Liver (tissue), 9 donors: ENCODE measurements around the gene MCEMP1. TPM values are rescaled to one million over a fixed set of nuclear protein-coding genes. Genes with fewer than 3 reads are reported as not detected.

Source experiments
- DNase-seq: peaks from one replicate; pipeline ENCODE4 v3.0.0-alpha.2; 2017; ENCODE audit warnings: low spot score
- H3K27ac ChIP-seq, 2 donors: one replicate each; pipeline ENCODE4 v1.7.0; 2013; ENCODE audit warnings: inconsistent platforms in 2 of 2, low read length in 2 of 2, control low read depth in 1 of 2, low read depth in 1 of 2, mild to moderate bottlenecking in 1 of 2
- H3K27me3 ChIP-seq, 4 donors: one replicate each; pipeline versions ENCODE4 v1.6.1 to v1.7.0; 2013; ENCODE audit warnings: low read length in 3 of 4, inconsistent platforms in 1 of 4, mild to moderate bottlenecking in 1 of 4, moderate library complexity in 1 of 4; ENCODE audit not compliant: control insufficient read depth in 4 of 4, insufficient read depth in 4 of 4
- H3K36me3 ChIP-seq, 4 donors: one replicate each; pipeline versions ENCODE4 v1.6.1 to v1.7.0; 2013; ENCODE audit warnings: low read length in 3 of 4, mild to moderate bottlenecking in 3 of 4, low read depth in 1 of 4, moderate library complexity in 1 of 4; ENCODE audit not compliant: control insufficient read depth in 4 of 4, insufficient read depth in 3 of 4
- H3K4me1 ChIP-seq, 4 donors: one replicate each; pipeline versions ENCODE4 v1.6.1 to v1.7.0; 2013; ENCODE audit warnings: low read length in 3 of 4, mild to moderate bottlenecking in 3 of 4, moderate library complexity in 1 of 4; ENCODE audit not compliant: control insufficient read depth in 4 of 4, insufficient read depth in 4 of 4
- H3K4me3 ChIP-seq, 3 donors: one replicate each; pipeline versions ENCODE4 v1.6.1 to v1.7.0; 2013; ENCODE audit warnings: low read length in 3 of 3, control low read depth in 1 of 3, low read depth in 1 of 3, mild to moderate bottlenecking in 1 of 3
- H3K9ac ChIP-seq, 2 donors: one replicate each; pipeline ENCODE4 v1.7.0; 2013; ENCODE audit warnings: low read length in 2 of 2, mild to moderate bottlenecking in 2 of 2, moderate library complexity in 2 of 2, control low read depth in 1 of 2, low read depth in 1 of 2
- H3K9me3 ChIP-seq, 4 donors: one replicate each; pipeline versions ENCODE4 v1.6.1 to v1.7.0; 2013; ENCODE audit warnings: low read length in 3 of 4; ENCODE audit not compliant: control insufficient read depth in 4 of 4
- EGR1 ChIP-seq, 2 donors: IDR thresholded peaks; 2 replicates each; pipeline ENCODE4 v1.6.1; 2016 to 2018; ENCODE audit warnings: antibody characterized with exemption in 2 of 2, low read depth in 2 of 2
- FOXA2 ChIP-seq: IDR thresholded peaks from 2 replicates; pipeline ENCODE4 v1.6.1; 2016; ENCODE audit warnings: antibody characterized with exemption
- GABPA ChIP-seq, 2 donors: IDR thresholded peaks in 1 of 2; conservative IDR thresholded peaks in 1 of 2; 2 replicates each; pipeline ENCODE4 v1.6.1; 2016; ENCODE audit warnings: antibody characterized with exemption in 2 of 2, mild to moderate bottlenecking in 1 of 2, moderate library complexity in 1 of 2
- HNF4A ChIP-seq, 2 donors: conservative IDR thresholded peaks; 2 replicates each; pipeline ENCODE4 v1.6.1; 2016; ENCODE audit warnings: antibody characterized with exemption in 2 of 2, mild to moderate bottlenecking in 2 of 2
- HNF4G ChIP-seq: IDR thresholded peaks from 2 replicates; pipeline ENCODE4 v1.6.1; 2016; ENCODE audit warnings: antibody characterized with exemption
- JUND ChIP-seq, 2 donors: IDR thresholded peaks; 2 replicates each; pipeline ENCODE4 v1.6.1; 2016; ENCODE audit warnings: antibody characterized with exemption in 2 of 2
- NR2F2 ChIP-seq: IDR thresholded peaks from 2 replicates; pipeline ENCODE4 v1.6.1; 2016; ENCODE audit warnings: antibody characterized with exemption
- RAD21 ChIP-seq, 2 donors: IDR thresholded peaks; 2 replicates each; pipeline ENCODE4 v1.6.1; 2016; ENCODE audit warnings: antibody characterized with exemption in 2 of 2, mild to moderate bottlenecking in 2 of 2
- RXRA ChIP-seq, 2 donors: IDR thresholded peaks; 2 replicates each; pipeline ENCODE4 v1.6.1; 2017 to 2018; ENCODE audit warnings: antibody characterized with exemption in 2 of 2, mild to moderate bottlenecking in 1 of 2
- SP1 ChIP-seq: IDR thresholded peaks from 2 replicates; pipeline ENCODE4 v1.6.1; 2018; ENCODE audit warnings: antibody characterized with exemption, mild to moderate bottlenecking
- TAF1 ChIP-seq: conservative IDR thresholded peaks from 2 replicates; pipeline ENCODE4 v1.6.1; 2016; ENCODE audit warnings: antibody characterized with exemption, mild to moderate bottlenecking
- YY1 ChIP-seq: IDR thresholded peaks from 2 replicates; pipeline ENCODE4 v1.6.1; 2016; ENCODE audit warnings: antibody characterized with exemption, mild to moderate bottlenecking
- WGBS: extraction: QIAGEN DNeasy Blood & Tissue Kit; methylation state at CpG from one replicate; pipeline ENCODE4 v1.1.7; 2013; 5-methylcytosine and 5-hydroxymethylcytosine counted together
- polyA plus RNA-seq, 2 donors: library from polyadenylated mRNA; stranded (reverse) in 1 of 2; unstranded in 1 of 2; fragments of 200-250 nt in 1 of 2; fragments of >200 nt in 1 of 2; fragmentation: Nextera tagmentation in 1 of 2; extraction: Ambion mirVana in 1 of 2; gene quantifications; one replicate each; pipeline versions ENCODE4 v1.2.1 to v1.2.3, GENCODE V29; 2013 to 2015
- total RNA-seq, 2 donors: library from RNA; depleted of rRNA; stranded (reverse); fragments of >200 nt; gene quantifications; one replicate each; pipeline ENCODE4 v1.2.3, GENCODE V29; 2014
- TF ChIP-seq, protein P1 (sequence below): fragments of 150-350 bp; IDR thresholded peaks from 2 replicates; pipeline ENCODE4 v1.5.1; 2017; ENCODE audit warnings: improper control_type of control experiment, low read depth, low read length; ENCODE audit not compliant: missing input control
- TF ChIP-seq, protein P2 (sequence below): IDR thresholded peaks from 2 replicates; pipeline ENCODE4 v1.6.1; 2016; ENCODE audit warnings: antibody characterized with exemption
- TF ChIP-seq, protein P3 (sequence below): IDR thresholded peaks from 2 replicates; pipeline ENCODE4 v1.6.1; 2016; ENCODE audit warnings: antibody characterized with exemption, mild to moderate bottlenecking
- TF ChIP-seq, protein P4 (sequence below): IDR thresholded peaks from 2 replicates; pipeline ENCODE4 v1.6.1; 2016; ENCODE audit warnings: antibody characterized with exemption
- TF ChIP-seq, protein P5 (sequence below): IDR thresholded peaks from 2 replicates; pipeline ENCODE4 v1.6.1; 2016; ENCODE audit warnings: antibody characterized with exemption
- donor health status: healthy.
- donor health status: healthy.
- donor health status: healthy.
- donor health status: healthy.
- donor health status: healthy.

The MCEMP1 gene
- total and polyA plus RNA-seq, 4 donors, result 0.29 to 0.92 (median 0.48) TPM

DNA sequence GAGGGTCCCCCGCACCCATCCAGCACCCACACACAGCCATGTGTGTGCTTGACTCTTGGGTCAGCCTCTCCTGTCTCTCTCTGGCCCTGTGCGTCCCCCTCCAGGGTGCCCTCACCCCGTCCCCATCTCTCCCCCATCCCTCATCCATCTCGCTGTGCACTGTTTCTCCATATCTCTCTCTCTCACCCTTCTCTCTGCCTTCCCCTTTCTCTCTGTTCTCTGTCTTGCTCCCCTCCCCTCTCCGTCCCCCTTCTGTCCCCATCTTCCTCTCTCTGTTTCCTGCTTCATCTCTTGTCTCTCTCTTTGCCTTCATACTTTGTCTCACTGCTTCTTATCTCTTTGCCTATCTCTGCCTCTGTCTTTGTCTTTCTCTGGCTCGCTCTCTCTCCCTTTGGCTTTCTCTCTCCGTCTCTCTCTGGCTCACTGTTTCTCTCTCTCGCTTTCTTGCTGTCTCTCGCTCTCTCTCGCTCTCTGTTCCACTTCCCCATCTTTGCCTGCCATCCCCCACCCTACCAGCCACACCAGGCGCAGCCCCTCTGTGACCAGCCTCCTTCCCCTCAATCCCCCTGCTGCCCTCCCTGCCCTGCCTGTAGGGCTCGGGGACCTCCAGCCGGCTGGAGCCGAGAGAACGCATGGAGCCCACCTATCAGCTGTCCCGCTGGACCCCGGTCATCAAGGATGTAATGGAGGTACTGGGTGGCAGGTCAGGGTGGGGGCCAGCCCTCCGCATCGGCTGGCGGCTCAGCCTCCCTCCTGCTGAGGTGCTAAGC is 31.0 kb upstream of the MCEMP1 start:
- H3K4me3 ChIP-seq, result no peak overlapping the region
- peaks cover 0 to 5% (median 0%) of the 10 kb centered on the region in 4 donors for H3K4me1 ChIP-seq
- H3K36me3 ChIP-seq, result peaks cover 0 to 3% (median 0%) of the 10 kb centered on the region in 4 donors
- no peaks in the 10 kb centered on the region for H3K27me3 ChIP-seq
- no peak for DNase-seq
- 85% methylated on average over 20 of the region's 20 CpGs for WGBS
- H3K27ac ChIP-seq, result no peak overlapping the region
- no peaks in the 10 kb centered on the region for H3K9me3 ChIP-seq
- H3K9ac ChIP-seq, result no peak overlapping the region
- TF ChIP-seq NR2F2 (no peak), SP1 (no peak), HNF4G (no peak), RAD21 (IDR thresholded peaks at IDR 0.05) (no peak), HNF4A (conservative IDR thresholded peaks at IDR 0.05) (no peak), JUND (IDR thresholded peaks at IDR 0.05) (no peak), FOXA2 (no peak), EGR1 (IDR thresholded peaks at IDR 0.05; ENCODE audit: low read depth in 2 of 2) (no peak), YY1 (no peak), RXRA (IDR thresholded peaks at IDR 0.05) (no peak), TAF1 (no peak), GABPA (IDR thresholded peaks at IDR 0.05 in 1 of 2, conservative IDR thresholded peaks at IDR 0.05 in 1 of 2) (no peak)
- TF ChIP-seq, protein P1, sequence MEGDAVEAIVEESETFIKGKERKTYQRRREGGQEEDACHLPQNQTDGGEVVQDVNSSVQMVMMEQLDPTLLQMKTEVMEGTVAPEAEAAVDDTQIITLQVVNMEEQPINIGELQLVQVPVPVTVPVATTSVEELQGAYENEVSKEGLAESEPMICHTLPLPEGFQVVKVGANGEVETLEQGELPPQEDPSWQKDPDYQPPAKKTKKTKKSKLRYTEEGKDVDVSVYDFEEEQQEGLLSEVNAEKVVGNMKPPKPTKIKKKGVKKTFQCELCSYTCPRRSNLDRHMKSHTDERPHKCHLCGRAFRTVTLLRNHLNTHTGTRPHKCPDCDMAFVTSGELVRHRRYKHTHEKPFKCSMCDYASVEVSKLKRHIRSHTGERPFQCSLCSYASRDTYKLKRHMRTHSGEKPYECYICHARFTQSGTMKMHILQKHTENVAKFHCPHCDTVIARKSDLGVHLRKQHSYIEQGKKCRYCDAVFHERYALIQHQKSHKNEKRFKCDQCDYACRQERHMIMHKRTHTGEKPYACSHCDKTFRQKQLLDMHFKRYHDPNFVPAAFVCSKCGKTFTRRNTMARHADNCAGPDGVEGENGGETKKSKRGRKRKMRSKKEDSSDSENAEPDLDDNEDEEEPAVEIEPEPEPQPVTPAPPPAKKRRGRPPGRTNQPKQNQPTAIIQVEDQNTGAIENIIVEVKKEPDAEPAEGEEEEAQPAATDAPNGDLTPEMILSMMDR, result no peak
- TF ChIP-seq, protein P2, sequence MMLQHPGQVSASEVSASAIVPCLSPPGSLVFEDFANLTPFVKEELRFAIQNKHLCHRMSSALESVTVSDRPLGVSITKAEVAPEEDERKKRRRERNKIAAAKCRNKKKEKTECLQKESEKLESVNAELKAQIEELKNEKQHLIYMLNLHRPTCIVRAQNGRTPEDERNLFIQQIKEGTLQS, result no peak
- TF ChIP-seq, protein P3, sequence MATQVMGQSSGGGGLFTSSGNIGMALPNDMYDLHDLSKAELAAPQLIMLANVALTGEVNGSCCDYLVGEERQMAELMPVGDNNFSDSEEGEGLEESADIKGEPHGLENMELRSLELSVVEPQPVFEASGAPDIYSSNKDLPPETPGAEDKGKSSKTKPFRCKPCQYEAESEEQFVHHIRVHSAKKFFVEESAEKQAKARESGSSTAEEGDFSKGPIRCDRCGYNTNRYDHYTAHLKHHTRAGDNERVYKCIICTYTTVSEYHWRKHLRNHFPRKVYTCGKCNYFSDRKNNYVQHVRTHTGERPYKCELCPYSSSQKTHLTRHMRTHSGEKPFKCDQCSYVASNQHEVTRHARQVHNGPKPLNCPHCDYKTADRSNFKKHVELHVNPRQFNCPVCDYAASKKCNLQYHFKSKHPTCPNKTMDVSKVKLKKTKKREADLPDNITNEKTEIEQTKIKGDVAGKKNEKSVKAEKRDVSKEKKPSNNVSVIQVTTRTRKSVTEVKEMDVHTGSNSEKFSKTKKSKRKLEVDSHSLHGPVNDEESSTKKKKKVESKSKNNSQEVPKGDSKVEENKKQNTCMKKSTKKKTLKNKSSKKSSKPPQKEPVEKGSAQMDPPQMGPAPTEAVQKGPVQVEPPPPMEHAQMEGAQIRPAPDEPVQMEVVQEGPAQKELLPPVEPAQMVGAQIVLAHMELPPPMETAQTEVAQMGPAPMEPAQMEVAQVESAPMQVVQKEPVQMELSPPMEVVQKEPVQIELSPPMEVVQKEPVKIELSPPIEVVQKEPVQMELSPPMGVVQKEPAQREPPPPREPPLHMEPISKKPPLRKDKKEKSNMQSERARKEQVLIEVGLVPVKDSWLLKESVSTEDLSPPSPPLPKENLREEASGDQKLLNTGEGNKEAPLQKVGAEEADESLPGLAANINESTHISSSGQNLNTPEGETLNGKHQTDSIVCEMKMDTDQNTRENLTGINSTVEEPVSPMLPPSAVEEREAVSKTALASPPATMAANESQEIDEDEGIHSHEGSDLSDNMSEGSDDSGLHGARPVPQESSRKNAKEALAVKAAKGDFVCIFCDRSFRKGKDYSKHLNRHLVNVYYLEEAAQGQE, result no peak
- TF ChIP-seq, protein P4, sequence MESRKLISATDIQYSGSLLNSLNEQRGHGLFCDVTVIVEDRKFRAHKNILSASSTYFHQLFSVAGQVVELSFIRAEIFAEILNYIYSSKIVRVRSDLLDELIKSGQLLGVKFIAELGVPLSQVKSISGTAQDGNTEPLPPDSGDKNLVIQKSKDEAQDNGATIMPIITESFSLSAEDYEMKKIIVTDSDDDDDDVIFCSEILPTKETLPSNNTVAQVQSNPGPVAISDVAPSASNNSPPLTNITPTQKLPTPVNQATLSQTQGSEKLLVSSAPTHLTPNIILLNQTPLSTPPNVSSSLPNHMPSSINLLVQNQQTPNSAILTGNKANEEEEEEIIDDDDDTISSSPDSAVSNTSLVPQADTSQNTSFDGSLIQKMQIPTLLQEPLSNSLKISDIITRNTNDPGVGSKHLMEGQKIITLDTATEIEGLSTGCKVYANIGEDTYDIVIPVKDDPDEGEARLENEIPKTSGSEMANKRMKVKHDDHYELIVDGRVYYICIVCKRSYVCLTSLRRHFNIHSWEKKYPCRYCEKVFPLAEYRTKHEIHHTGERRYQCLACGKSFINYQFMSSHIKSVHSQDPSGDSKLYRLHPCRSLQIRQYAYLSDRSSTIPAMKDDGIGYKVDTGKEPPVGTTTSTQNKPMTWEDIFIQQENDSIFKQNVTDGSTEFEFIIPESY, result no peak

DNA sequence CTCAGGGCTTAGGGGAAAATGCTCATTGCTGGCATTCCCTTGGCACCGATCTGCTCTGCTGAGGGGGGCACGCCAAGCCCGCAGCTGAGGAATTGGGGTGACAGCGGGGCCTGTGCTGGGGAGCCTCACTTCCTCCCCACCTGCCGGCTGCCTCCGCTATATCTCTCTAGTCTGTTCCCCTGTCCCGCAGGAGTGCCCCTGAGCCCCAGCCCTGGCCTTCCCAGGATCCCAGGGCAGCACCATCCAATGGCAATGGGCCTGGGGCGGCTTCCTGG is 30.5 kb upstream of the MCEMP1 start:
- 93% methylated on average over 8 of the region's 8 CpGs for WGBS
- TF ChIP-seq HNF4A (conservative IDR thresholded peaks at IDR 0.05), result no peak
- no peak for TF ChIP-seq JUND (IDR thresholded peaks at IDR 0.05)
- TF ChIP-seq, protein P5, sequence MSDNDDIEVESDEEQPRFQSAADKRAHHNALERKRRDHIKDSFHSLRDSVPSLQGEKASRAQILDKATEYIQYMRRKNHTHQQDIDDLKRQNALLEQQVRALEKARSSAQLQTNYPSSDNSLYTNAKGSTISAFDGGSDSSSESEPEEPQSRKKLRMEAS, result no peak
- TF ChIP-seq TAF1, result no peak
- no peak for TF ChIP-seq NR2F2
- TF ChIP-seq, protein P2, result no peak
- TF ChIP-seq RAD21 (IDR thresholded peaks at IDR 0.05), result no peak
- TF ChIP-seq, protein P1, result no peak
- no peak for TF ChIP-seq FOXA2

More for the DNA sequence above, 30.5 kb upstream of the MCEMP1 start:
- H3K9ac ChIP-seq, result no peak overlapping the region
- H3K9me3 ChIP-seq, result no peaks in the 10 kb centered on the region
- H3K27me3 ChIP-seq, result no peaks in the 10 kb centered on the region
- peaks cover 0 to 3% (median 0%) of the 10 kb centered on the region in 4 donors for H3K36me3 ChIP-seq
- H3K4me1 ChIP-seq, result peaks cover 0 to 5% (median 0%) of the 10 kb centered on the region in 4 donors
- H3K27ac ChIP-seq, result no peak overlapping the region
- DNase-seq, result no peak
- no peak overlapping the region for H3K4me3 ChIP-seq
